ENCODE results near the gene STUM.
"Not testable (repeated sequence)": the region's sequence is repeated elsewhere in the genome, so short reads cannot be mapped to it uniquely, and the experiment has no call there.

STUM gene

DNA sequence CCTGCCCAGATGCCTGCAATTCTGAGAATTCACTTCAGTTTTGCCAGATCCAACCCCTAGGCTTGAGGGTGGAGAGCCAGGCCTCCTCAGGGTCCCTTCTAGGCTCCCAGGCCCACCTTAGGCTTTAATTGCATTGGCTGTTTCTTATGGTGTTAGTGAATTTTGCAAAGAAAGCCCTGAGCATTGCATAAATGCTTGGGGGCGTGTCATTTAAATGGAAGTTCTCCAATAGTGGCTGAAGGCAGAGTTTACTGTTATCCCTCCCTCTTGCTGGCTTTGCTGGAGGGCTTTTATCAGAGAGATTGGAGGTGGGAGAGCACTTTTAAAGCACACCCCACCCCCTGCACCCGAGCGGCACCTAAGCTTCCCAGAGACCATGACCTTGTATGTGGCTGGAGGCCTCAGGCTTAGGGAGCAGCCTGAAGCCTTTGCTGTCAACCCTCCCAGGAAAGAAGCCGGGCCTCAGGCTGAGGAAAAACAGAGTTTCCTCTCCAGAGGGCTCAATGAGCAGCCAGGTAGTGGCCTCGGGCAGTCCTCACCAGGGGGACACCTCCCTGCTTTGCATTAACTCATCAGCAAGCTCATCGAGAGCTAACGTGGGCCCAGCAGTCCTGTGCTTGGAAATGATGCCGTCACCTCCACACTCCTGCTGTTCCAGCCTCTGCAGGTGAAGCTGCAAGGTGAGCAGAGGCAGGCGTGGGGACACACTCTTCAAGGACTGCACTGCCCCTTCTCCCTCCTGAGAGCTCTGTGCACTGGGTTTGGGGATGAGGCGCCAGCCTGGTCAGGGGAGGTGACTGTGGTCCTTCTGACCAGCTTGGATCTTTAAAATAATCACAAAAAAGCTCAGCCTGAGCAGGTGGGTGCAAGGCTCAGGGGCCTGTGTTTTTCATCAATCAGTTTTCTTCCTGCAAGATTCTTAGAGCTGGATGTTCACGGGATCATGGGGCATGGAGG, 58.0 kb downstream of the STUM start:
- DNase-seq, result no peak

DNA sequence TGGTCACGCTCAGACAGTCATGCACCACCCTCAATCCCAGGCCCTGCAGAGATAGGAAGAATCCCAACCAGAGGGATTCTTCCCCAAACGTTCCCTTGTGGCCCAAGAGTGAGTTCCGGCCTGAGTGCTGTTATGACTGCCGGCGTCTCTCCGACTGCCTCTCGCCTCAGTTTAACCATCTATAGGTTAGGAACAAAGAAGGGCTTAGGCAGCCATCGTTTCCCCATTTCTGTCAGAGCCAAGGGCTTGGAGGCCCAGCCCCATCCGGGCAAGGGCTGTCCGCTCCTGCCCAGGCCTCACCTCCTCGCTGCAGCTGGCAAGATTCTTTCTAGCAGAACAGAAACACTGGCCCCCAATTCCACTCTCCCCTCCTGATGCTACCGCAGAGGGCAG, 58.7 kb downstream of the STUM start:
- DNase-seq, result no peak

DNA sequence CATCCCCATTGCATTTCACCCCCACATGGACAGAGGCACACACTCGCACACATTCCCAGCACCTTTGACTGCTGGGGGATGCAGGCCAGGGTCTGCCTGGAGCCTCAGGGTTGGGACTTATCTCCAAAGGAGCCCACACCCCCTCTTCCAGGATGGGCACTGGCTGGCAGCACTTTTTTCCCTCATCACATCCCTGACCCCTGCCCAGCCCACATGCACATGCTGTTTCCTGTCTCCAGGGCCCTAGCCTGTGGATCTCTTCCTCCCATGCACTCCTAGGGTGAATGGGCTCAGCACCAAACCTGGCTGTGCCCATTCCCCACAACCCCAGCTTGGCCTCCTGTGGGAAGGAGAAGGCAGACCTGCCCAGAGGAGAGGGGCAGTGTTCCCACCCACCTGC, 59.3 kb downstream of the STUM start:
- no peak for DNase-seq

DNA sequence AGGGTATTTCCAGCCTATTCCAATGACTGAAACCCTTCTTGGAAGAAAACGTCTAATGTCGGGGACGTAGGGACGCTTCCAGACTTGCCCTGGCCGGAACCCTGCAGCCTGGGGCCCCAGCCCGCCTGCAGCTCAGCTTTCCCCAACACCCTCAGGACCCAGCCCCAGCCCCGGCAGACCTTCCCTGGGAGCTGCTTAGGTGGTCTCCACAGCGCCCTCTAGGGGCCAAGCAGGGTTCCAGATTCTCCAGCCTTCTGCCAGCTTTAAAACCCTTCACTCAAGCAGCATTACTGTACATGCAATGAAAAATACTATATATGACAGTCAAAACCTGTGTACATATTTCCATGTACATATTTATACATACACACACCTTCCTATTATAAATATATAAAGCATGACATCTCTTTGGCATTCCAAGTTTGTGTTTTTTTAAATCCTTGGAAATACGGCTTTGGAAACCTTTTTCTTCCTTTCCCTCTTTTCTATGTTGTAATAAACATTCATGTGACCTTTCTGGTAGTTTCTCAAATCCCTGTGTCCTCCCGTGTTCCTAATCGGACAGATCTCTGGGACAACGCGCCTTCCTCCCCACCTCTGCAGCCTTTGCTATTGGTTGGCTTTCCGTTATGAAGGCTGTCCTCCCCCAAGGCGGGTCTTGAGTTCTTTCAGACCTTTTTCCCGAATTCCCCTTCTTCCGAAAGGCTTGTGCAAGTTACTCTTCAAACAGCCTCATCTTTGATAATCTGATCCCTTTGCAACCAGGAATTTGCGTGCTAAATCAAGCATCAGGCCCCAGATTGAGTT, 60.3 kb downstream of the STUM start:
- DNase-seq, result peak; percentile 87

DNA sequence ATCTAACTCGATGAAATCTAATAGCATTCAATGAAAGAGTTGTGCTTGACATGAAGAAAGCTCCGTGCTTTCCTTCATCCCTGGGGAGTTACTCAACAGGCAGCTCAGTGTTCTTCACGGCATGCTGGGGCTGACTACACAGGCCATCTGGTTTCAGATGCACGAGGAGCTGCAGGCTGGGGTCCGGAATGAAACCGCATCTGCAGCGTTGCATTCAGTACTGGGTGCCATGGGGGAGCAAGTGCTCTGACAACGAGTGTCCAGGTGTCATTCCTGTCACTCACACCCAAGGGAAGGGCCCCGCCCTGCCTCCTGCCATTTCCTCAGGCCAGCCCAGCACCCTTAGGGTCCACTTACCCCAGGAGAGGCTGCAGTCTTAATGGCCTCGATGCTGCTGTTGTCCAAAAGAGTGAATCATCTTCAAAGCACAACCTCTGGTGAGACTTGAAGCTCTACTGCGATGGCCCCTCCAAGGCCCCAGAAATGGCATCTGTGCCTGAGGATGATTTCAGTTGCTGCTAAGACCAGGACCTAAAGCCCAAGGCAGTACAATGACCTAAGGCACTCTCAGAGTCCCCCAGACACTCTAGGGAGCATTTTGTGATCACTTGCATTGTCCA, 61.4 kb downstream of the STUM start:
- DNase-seq, result no peak

DNA sequence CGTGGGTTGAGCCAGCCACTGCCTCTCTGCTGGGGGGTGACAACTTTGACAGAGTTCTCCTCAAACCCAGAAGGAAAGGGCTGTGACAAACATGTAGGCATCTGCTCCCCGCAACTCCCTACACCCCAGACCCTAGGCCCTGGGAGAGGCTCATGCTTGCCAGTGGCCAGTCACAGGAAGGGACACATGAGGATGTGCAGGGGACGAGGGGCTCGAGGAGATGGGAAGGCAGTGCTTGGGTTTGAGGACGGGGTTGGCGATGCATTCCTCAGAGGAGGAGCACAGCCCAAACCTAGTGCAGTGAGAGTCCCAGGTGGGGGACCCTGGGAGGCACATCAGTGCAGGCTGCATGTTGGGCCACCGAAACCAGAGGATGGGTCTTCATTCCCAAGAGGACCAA, 62.1 kb downstream of the STUM start:
- no peak for DNase-seq

DNA sequence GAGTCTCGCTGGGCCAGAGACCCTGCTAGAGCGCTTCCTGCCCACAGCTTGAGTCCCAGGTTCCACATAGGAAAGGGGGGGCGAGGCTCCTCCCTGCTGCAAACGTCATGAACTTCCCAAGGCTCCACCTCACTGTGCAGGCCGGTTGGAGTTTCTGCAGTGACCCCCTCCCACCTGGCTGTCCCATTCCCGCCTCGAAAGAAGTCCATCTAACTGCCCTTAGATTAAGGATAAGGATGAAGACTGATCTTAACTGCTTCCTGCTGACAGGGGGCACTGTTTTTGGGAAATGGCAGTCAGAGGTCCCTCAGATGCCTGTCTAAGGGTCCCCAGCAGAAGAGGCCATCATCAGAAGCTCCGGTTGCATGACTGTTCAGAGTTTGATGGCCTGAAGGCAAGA, 62.7 kb downstream of the STUM start:
- DNase-seq, result no peak

DNA sequence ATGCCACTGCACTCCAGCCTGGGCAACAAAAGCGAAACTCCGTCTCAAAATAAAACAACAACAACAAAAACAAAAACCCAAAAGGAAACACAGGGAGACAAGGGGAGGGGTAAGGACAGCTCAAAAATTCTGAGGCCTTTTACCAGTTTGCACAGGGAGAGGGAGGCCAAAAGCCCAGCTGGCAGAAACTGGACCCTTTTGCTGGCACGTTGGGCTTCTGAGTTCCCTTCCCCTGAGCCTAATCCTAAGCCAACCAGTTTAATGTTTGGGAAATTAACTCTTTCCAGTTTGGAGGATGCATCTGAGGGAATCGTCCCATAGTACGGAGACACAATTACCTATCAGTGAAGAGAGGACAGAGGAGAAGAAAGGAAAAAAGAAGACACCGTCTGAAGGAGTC, 63.4 kb downstream of the STUM start:
- DNase-seq, result not testable (repeated sequence)

DNA sequence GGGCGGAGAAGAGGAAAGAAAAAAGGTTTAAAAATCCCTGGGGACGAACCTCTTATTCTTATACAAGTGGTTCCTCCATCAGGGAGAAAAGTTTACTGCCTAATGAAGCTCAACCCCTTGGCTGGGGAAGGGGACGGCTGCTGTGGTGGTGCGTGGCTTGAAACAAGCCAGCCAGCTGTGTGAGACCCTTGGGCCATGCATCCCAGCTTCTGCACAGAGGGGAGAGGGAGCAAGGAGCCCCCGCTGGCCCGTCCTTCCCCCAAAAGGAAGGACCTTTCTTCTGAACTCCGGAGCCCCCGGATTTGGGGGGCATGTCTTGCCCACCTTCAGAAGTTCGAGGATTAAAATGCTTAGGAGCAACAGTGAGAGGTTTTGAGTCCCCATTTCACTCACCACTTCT, 67.3 kb downstream of the STUM start:
- no peak for DNase-seq

DNA sequence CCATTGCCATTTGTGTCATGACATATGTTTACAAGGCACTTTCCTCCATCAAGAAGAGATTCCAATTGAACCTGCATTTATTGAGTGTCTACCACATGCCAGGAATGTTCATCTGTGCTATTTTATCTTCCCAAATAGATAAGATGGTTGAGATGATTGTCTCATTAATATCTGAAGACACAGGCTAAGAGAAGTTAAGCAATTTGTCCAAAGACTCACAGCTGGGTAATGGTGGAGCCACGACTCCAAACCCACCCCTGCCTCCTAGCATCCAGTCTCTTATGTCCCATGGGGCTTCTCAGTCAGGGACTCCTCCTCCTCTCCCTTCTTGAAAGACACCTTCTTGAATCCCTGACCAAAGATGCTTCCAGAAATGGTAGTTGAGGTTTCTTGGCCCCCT, 68.1 kb downstream of the STUM start:
- no peak for DNase-seq

DNA sequence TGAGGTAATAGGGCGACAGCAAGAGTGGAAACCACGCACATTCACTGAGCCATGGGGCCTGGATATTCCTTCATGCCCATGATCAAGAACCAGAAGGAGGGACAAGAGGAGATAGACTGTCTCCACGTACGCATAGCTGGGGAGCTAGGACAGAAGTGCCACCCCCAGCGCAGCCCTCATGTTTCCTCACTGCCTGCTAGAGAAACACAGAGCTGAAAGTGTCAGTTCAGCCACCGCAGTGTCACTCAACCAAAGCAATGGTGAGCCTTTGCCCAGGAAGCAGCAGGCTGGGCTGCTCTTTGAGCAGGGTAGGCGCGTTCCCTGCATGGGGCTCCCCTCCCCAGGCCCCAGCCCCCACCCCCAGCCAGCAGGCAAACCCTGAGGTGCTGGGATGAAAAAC, 68.5 kb downstream of the STUM start:
- DNase-seq, result no peak

DNA sequence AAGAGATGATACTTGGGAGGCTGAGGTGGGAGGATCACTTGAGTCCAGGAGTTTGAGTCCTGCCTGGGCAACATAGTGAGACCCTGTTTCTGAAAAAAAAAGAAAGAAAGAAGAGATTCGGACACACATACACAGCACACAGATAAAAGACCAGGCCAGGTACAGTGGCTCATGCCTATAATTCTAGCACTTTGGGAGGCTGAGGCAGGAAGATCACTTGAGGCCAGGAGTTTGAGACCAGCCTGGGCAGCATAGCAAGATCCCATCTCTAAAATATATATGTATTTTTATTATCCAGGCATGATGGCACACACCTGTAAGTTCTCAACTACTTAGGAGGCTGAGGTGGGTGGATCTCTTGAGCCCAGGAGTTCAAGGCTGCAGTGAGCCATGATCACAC, 69.2 kb downstream of the STUM start:
- DNase-seq, result not testable (repeated sequence)

DNA sequence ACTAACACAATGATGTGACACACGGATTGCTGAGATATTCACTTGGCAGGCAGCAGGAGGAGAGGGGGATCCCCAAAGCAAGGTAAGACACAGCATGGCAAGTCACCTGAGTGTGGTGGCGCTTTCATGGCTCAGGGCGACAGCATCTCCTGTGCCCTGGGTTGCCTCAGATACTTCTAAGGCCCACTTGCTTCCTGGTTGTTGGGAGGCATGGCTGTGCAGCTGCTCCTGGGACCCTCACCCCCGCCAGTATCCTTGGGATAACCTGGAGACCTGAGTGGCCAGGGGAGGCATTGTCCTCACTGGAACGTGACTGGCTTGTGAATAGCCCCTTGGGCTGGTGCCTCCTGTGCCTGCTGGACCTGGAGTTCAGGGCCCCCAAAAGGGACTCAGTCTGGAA, 69.8 kb downstream of the STUM start:
- no peak for DNase-seq

DNA sequence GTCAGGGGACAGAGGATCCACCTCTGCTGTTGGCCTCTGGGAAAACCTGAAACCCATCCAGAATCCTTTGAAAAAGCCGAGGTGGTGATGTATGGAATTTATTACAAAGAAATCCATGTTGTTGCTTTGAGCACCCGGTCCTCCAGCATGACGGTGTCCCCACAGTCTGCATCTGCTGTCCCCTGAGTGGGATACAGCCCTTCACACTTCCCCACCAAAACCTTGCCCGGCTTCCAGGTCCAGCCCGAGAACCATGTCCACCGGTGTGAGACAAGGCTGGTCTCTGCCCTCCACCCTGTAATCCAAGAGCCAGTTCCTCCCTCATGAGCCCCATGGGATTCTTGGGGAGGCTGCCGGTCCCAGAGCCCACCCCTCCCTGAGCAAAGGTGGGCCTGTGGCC, 70.5 kb downstream of the STUM start:
- no peak for DNase-seq

DNA sequence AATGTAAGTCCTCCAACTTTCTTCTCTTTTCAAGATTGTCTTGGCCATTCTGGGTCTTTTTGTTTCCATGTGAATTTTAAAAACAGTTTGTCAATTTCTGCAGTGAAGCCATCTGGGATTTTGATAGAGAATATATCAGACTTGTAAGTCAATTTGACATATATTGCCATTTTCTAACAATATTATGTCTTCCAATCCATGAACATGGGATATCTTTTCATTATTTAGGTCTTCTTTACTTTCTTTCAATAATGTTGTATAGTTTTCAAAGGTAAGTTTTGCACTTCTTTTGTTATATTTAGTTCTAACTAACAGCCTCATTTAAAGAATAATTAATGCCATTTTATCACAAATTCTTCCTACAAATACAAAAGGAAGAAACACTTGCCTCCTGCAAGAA, 73.4 kb downstream of the STUM start:
- DNase-seq, result no peak

DNA sequence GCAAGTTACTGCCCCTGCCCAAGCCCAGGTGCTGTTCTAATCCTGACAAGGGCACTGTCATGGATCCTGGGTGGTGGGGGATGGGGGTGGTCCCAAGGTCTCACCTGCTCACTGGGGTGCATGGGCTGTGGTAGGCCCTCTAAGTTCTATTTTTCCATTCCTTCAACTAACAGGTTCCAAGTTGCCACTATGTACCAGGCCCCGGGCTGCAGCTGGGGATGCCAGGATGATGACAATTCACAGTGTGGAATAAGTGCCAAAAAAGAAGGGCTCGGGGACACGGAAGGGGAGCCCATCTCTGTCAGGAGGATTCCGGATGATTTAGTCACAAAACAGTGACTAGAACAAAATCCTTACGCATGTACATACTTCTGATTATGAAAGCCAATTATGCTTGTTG, 76.0 kb downstream of the STUM start:
- no peak for DNase-seq

DNA sequence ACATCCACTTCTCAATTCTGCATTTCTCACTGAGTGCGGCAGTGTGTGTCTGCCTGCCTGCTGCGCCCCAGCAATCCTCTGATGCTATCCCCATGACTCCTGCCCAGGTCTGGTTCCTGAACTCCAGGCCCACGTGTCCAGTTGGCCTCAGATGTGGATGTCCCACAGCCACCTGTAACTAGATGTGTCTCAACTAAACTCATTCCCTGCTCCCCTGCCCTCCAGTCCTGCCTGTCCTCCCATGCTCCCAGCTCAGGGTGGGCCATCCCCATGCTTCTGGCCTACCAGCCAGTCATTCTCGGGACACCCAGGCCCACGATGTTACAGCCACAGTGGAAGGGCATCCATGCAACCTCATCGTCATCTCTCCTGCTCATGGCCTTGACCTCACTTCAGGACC, 76.8 kb downstream of the STUM start:
- DNase-seq, result no peak

DNA sequence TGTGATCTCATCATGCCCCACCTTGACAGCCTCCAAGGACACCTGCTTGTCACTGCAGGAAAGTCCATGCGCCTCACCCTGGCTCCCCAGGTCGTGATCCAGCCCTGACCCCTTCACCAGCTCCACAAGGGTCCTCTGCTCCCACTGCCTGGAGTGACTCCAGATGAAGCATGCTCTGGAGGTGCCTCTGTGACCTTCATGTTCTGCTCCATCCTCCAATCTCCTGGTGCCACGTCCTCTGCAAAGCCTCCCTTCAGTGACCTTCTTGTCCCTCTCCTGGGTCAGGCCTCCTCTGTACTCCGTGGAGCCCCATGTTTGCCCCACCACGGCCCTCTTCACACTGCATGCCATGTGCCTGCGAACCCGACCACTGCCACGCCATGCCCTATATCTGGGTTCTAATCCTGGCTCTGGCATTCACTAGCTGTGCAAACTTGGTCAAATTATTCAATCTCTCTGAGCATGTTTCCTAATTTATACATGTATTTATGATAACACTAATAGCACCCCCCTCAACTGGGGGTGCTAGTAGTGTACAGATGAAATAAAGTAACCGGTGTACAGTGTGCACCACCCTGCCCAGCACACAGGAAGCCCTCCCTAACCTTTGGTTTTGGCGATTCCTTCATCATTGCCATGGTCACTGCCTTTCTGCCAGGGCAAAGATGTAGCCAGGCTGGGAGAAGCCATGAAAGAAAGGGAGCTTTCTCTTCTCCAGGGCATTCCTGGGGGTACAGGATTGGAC, 77.4 kb downstream of the STUM start:
- DNase-seq, result no peak

DNA sequence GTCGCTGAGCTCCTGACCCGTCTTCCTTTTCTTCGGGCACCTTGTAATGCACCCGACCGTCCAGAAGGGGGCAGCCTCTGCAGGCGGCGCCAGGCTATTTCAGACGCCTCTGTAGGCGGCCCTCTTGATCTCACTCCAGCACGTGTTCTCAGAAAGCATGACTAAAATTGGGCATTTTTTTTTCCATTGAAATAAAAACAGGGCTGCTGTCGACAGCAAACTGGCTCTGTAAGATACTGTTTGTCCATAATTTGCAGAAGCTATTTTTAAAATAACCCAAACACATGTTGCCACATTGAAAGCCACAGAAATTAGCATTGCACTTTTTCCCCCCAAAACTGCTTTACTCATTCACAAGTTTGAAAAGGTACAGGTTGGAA, 78.0 kb downstream of the STUM start:
- peak; percentile 62 for DNase-seq

DNA sequence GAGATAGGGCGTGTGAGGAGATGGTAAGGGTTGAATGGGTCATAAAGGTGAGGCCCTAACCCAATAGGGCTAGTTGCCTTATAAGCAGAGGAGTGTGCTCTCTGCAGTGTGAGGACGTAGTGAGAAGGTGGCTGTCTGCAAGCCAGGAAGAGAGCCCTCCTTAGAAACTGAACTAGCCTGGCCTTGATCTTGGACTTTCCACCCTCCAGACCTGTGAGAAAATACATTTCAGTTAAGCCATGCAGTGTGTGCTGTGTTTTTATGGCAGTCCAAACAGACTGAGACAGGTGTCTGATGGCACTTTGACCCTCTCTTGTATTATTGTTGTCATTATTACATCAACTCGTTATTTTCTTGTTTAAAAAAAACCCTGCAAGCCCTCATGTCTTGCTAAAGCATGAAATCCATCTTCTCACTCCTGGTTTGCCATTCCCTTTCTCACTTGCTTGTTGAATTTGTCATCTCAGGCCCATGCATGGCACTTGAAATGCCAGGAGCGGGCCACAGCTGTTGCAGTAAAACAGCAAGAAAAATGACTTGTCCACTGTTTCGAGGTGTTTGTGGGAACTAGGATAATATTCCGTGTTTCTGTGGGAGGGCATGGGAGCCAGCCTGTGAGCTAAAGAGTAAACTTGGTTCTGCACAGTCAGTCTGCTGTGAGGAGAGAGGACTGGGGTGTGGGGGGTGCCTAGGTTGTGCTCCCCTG, 78.6 kb downstream of the STUM start:
- DNase-seq, result no peak

DNA sequence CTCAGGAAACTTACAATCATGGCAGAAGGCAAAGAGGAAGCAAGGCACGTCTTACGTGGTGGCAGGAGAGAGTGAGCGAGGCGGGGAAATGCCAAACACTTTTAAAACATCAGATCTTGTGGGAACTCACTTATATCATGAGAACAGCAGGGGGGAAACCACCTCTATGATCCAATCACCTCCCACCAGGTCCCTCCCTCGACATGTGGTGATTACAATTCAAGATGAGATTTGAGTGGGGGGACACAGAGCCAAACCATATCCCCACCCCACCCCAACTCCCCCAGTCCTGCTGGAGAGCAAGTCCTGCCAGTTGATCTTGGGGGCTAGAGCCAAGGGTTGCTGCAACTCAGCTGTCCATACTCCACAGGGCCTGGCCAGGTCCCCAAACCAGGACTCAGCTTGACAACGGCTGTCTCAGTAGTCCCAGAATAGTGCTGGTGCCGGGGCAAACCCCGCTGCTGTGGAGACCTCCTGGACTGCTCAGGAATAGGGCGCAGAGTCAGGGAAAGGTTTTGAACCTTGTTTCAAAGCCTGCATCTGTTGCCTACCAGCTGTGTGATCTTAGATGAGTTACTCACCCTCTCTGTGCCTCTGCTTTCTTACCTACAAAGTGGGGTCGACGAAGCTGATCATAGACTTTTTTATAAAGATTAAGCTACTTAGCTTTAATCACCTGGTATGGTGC, 79.5 kb downstream of the STUM start:
- DNase-seq, result no peak

Data from 8988T (cell line).